Esophagus muscularis mucosa (tissue), 4 donors: Measurements from ENCODE around the gene ANO6. TPM values are rescaled to one million over a fixed set of nuclear protein-coding genes. Genes with fewer than 3 reads are reported as not detected.

Source experiments
- DNase-seq: peaks from one replicate; pipeline ENCODE4 v3.0.0-alpha.2; 2017; ENCODE audit errors: extremely low spot score
- H3K27ac ChIP-seq, 4 donors: fragments of 200-600 bp; sonication (generic); replicated peaks in 1 of 4; 1 replicate in 3 of 4; 2 replicates in 1 of 4; pipeline ENCODE4 v1.5.1; 2016 to 2019; ENCODE audit warnings: mild to moderate bottlenecking in 1 of 4
- H3K27me3 ChIP-seq, 4 donors: fragments of 200-600 bp; sonication (generic); one replicate each; pipeline versions ENCODE4 v1.5.1 to v1.6.0; 2016 to 2019
- H3K36me3 ChIP-seq, 4 donors: fragments of 200-600 bp; sonication (generic); one replicate each; pipeline ENCODE4 v1.5.1; 2016 to 2019
- H3K4me1 ChIP-seq, 4 donors: fragments of 200-600 bp; sonication (generic); one replicate each; pipeline ENCODE4 v1.5.1; 2016 to 2019
- H3K4me3 ChIP-seq, 4 donors: fragments of 200-600 bp; sonication (generic); 1 replicate in 2 of 4; 2 replicates in 2 of 4; pipeline ENCODE4 v1.5.1; 2016 to 2019; ENCODE audit warnings: mild to moderate bottlenecking in 4 of 4, moderate library complexity in 1 of 4
- H3K9me3 ChIP-seq, 4 donors: fragments of 200-600 bp; sonication (generic); 1 replicate in 3 of 4; 2 replicates in 1 of 4; pipeline ENCODE4 v1.5.1; 2016 to 2019
- EP300 ChIP-seq: sonication (generic); formaldehyde crosslinking; IDR thresholded peaks from one replicate; pipeline ENCODE4 v1.6.1; 2017; ENCODE audit warnings: antibody characterized with exemption
- POLR2A ChIP-seq: fragments of 450-650 bp; IDR thresholded peaks from one replicate; pipeline ENCODE4 v1.6.1; 2017; ENCODE audit warnings: antibody characterized with exemption, moderate library complexity, mild to moderate bottlenecking, low read depth
- POLR2AphosphoS5 ChIP-seq, 2 donors: sonication (generic); formaldehyde crosslinking; IDR thresholded peaks; one replicate each; pipeline ENCODE4 v1.6.1; 2017; ENCODE audit warnings: antibody characterized with exemption in 2 of 2
- WGBS: methylation state at CpG from one replicate; pipeline ENCODE4 v1.1.5; 2018; 5-methylcytosine and 5-hydroxymethylcytosine counted together
- intact Hi-C: fragments of 100-400 bp; cut with DNase I; formaldehyde crosslinking; loops from one replicate; pipeline ENCODE4 v1.15.1; 2023
- total RNA-seq, 4 donors: library from RNA; depleted of rRNA; stranded (reverse); fragments of >200 nt; gene quantifications; one replicate each; pipeline versions ENCODE4 v1.1.0 to v1.2.1, GENCODE V29; 2016
- TF ChIP-seq, protein P1 (sequence below), 3 experiments: fragments of 200-600 bp in 2 of 3; fragments of 450-650 bp in 1 of 3; sonication (generic) in 2 of 3; IDR thresholded peaks; one replicate each; pipeline ENCODE4 v1.5.1; 2017 to 2019; ENCODE audit warnings: antibody characterized with exemption in 3 of 3, mild to moderate bottlenecking in 2 of 3, moderate library complexity in 1 of 3

ANO6 gene
- total RNA-seq, 4 donors from 2014 or later = 141 to 208 (median 166) TPM

GRCh38 chr12:45469902-45470301 lies 254.0 kb downstream of the ANO6 start:
- 80% methylated on average over 4 of the region's 4 CpGs for WGBS
- Histone ChIP-seq H3K27ac (no peak overlapping the region), H3K4me3 (no peak overlapping the region), H3K36me3 (no peaks in the 10 kb centered on the region), H3K27me3 (no peaks in the 10 kb centered on the region), H3K4me1 (no peaks in the 10 kb centered on the region), H3K9me3 (no peaks in the 10 kb centered on the region)
- no peak for DNase-seq
- TF ChIP-seq, protein P1, sequence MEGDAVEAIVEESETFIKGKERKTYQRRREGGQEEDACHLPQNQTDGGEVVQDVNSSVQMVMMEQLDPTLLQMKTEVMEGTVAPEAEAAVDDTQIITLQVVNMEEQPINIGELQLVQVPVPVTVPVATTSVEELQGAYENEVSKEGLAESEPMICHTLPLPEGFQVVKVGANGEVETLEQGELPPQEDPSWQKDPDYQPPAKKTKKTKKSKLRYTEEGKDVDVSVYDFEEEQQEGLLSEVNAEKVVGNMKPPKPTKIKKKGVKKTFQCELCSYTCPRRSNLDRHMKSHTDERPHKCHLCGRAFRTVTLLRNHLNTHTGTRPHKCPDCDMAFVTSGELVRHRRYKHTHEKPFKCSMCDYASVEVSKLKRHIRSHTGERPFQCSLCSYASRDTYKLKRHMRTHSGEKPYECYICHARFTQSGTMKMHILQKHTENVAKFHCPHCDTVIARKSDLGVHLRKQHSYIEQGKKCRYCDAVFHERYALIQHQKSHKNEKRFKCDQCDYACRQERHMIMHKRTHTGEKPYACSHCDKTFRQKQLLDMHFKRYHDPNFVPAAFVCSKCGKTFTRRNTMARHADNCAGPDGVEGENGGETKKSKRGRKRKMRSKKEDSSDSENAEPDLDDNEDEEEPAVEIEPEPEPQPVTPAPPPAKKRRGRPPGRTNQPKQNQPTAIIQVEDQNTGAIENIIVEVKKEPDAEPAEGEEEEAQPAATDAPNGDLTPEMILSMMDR (IDR thresholded peaks at IDR 0.05) = no peak
- TF ChIP-seq EP300 (no peak), POLR2AphosphoS5 (IDR thresholded peaks at IDR 0.05) (no peak), POLR2A (no peak)
- intact Hi-C loops = no loop called here

DNA sequence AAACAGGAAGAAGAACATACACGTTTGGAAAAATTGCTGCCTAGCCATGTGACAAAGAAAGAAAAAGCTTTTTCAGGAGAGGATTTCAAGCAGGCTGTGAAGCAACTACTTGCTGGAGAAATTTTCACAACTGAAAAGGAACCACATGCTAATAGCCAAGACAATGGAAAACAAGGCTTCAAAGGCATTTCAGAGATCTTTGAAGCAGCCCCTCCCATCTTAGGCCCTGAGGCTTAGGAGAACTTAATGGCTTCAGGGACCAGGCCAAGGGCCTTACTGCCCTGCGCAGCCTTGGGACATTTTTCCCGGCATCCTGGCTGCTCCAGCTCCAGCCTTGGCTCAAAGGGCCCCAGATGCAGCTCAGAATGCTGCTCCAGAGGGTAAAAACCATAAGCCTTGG lies 257.7 kb downstream of the ANO6 start:
- 27% methylated on average over 1 of the region's 3 CpGs for WGBS
- TF ChIP-seq EP300 = no peak
- TF ChIP-seq, protein P1 (IDR thresholded peaks at IDR 0.05) = no peak
- no peak for TF ChIP-seq POLR2A
- no peak for TF ChIP-seq POLR2AphosphoS5 (IDR thresholded peaks at IDR 0.05)
- intact Hi-C loops = no loop called here
- Histone ChIP-seq H3K36me3 (no peaks in the 10 kb centered on the region), H3K27ac (no peak overlapping the region), H3K27me3 (no peaks in the 10 kb centered on the region), H3K4me1 (no peaks in the 10 kb centered on the region), H3K9me3 (peaks cover 0 to 2% (median 0%) of the 10 kb centered on the region in 4 donors), H3K4me3 (no peak overlapping the region)
- no peak for DNase-seq

- TF ChIP-seq, protein P1 (IDR thresholded peaks at IDR 0.05) = no peak
- TF ChIP-seq POLR2A (no peak), EP300 (no peak), POLR2AphosphoS5 (IDR thresholded peaks at IDR 0.05) (no peak)
- no peak overlapping the region for H3K4me3 ChIP-seq
- intact Hi-C loops = no loop called here
Observed at GRCh38 chr12:45475594-45475993, 259.7 kb downstream of the ANO6 start.

DNA sequence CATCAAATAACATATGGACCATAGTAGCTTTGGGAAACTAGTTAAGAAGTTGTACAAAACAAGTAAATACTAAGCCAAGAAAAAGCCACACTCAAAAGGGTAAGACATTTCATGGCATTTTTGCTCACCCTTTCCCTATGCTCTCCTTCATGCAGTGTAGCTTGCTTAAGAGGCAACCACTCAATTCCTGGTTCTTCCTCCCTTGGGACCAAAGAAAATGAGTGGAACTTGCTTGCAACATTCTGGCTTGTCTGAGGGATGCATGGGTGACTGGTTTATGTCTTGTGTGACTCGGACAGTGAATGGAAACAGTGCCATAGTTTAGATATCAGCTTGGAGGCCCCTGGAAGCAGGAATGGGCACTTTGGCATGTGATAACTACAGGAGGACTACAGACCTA lies 261.6 kb downstream of the ANO6 start:
- Histone ChIP-seq H3K27me3 (no peaks in the 10 kb centered on the region), H3K27ac (no peak overlapping the region), H3K4me3 (no peak overlapping the region), H3K4me1 (no peaks in the 10 kb centered on the region), H3K9me3 (peaks cover 0 to 5% (median 0%) of the 10 kb centered on the region in 4 donors), H3K36me3 (no peaks in the 10 kb centered on the region)
- TF ChIP-seq POLR2A (no peak), POLR2AphosphoS5 (IDR thresholded peaks at IDR 0.05) (no peak), EP300 (no peak)
- TF ChIP-seq, protein P1 (IDR thresholded peaks at IDR 0.05) = no peak
- WGBS = 73% methylated on average over 1 of the region's 1 CpG
- intact Hi-C loops = no loop called here
- DNase-seq = no peak

More at GRCh38 chr12:45475594-45475993, 259.7 kb downstream of the ANO6 start:
- Histone ChIP-seq H3K27me3 (no peaks in the 10 kb centered on the region), H3K4me1 (no peaks in the 10 kb centered on the region), H3K36me3 (no peaks in the 10 kb centered on the region), H3K27ac (no peak overlapping the region), H3K9me3 (peaks cover 0 to 5% (median 0%) of the 10 kb centered on the region in 4 donors)
- no peak for DNase-seq

DNA sequence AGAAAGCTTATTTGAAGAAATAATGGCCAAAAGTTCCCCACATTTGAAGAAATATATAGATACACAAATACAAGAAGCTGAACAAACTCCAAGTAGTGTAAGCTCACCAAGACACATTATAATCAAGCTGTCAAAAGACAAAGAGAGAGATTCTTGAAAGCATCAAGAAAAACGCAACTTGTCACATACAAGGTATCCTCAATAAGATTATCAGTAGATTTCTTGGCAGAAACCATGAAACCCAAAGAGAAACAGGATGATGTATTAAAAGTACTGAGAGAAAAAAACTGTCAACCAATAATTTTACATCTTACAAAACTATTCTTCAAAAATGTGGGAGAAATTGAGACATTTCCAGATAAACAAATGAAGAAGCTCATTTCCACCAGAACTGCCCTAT lies 263.0 kb downstream of the ANO6 start:
- Histone ChIP-seq H3K27ac (no peak overlapping the region), H3K27me3 (no peaks in the 10 kb centered on the region), H3K4me3 (no peak overlapping the region), H3K9me3 (peaks cover 0 to 5% (median 0%) of the 10 kb centered on the region in 4 donors), H3K36me3 (no peaks in the 10 kb centered on the region), H3K4me1 (peaks cover 0 to 7% (median 6%) of the 10 kb centered on the region in 4 donors)
- TF ChIP-seq, protein P1 (IDR thresholded peaks at IDR 0.05) = no peak
- TF ChIP-seq POLR2AphosphoS5 (IDR thresholded peaks at IDR 0.05) (no peak), POLR2A (no peak), EP300 (no peak)
- no peak for DNase-seq
- 68% methylated on average over 1 of the region's 1 CpG for WGBS
- intact Hi-C loops = no loop called here
